A673 (cell line): Measurements from ENCODE around the gene FRY. TPM values are rescaled to one million over a fixed set of nuclear protein-coding genes. Genes with fewer than 3 reads are reported as not detected.

ENCODE experiments used
- BruUV-seq: library from RNA; stranded (reverse); fragments of 400-500 nt; replicated peaks from 2 replicates; lab custom pipeline; 2021; lab: Mats Ljungman, UMichigan
- CTCF ChIA-PET: fragments of 300-600 bp; sonication (Branson Sonifier 250); formaldehyde crosslinking; loops from one replicate; lab custom pipeline; 2022; ENCODE audit warnings: antibody characterized with exemption; lab: Charles Lee
- POLR2A ChIA-PET: fragments of 300-600 bp; sonication (Branson Sonifier 250); formaldehyde crosslinking; loops from one replicate; lab custom pipeline; 2022; ENCODE audit warnings: antibody characterized with exemption; ENCODE audit not compliant: low non-redundant PET; lab: Charles Lee
- DNase-seq: peaks from one replicate; pipeline ENCODE4 v3.0.0-alpha.2; 2015; ENCODE audit warnings: low spot score
- H3K27ac ChIP-seq: fragments of 200-600 bp; sonication (generic); 2 replicates; pipeline ENCODE4 v1.5.1; 2016; ENCODE audit warnings: mixed run types, low read depth, mild to moderate bottlenecking, mixed read lengths, antibody characterized with exemption, low read length; ENCODE audit not compliant: poor library complexity, severe bottlenecking
- H3K27me3 ChIP-seq: fragments of 200-600 bp; sonication (generic); replicated peaks from 2 replicates; pipeline ENCODE4 v1.6.1; 2017; ENCODE audit warnings: mixed run types, low read depth, mild to moderate bottlenecking, mixed read lengths, antibody characterized with exemption, low read length; ENCODE audit not compliant: insufficient read depth, poor library complexity
- H3K36me3 ChIP-seq: fragments of 200-600 bp; sonication (generic); 2 replicates; pipeline ENCODE4 v1.6.1; 2016; ENCODE audit warnings: mixed run types, mild to moderate bottlenecking, mixed read lengths, antibody characterized with exemption, low read length; ENCODE audit not compliant: insufficient read depth, poor library complexity, severe bottlenecking
- H3K4me1 ChIP-seq: fragments of 200-600 bp; sonication (generic); 2 replicates; pipeline ENCODE4 v1.6.1; 2017; ENCODE audit warnings: mixed run types, mild to moderate bottlenecking, mixed read lengths, antibody characterized with exemption, low read length; ENCODE audit not compliant: insufficient read depth, poor library complexity, severe bottlenecking
- H3K4me3 ChIP-seq: fragments of 200-600 bp; sonication (generic); 2 replicates; pipeline ENCODE4 v1.5.1; 2016; ENCODE audit warnings: low read depth, mixed run types, mild to moderate bottlenecking, mixed read lengths, low read length; ENCODE audit not compliant: poor library complexity, severe bottlenecking
- H3K9me3 ChIP-seq: fragments of 200-600 bp; sonication (generic); 2 replicates; pipeline ENCODE4 v1.6.1; 2016; ENCODE audit warnings: mixed run types, low read depth, mild to moderate bottlenecking, mixed read lengths, antibody characterized with exemption, low read length; ENCODE audit not compliant: poor library complexity, severe bottlenecking
- EZH2 ChIP-seq: fragments of 200-600 bp; sonication (generic); IDR thresholded peaks from 2 replicates; pipeline ENCODE4 v1.6.1; 2017; ENCODE audit warnings: borderline replicate concordance, low read depth, mild to moderate bottlenecking, mixed read lengths, antibody characterized with exemption, low read length; ENCODE audit not compliant: poor library complexity, severe bottlenecking
- intact Hi-C: fragments of 100-400 bp; cut with micrococcal nuclease; formaldehyde crosslinking; loops from one replicate; pipeline ENCODE4 v1.10.0; 2022; ENCODE audit not compliant: unreplicated experiment
- total RNA-seq: library from RNA; stranded (reverse); gene quantifications from 2 replicates; pipeline ENCODE4 v1.2.3, GENCODE V29; 2021
- TF ChIP-seq, protein P1 (sequence below): fragments of 300-800, 200-600 bp; sonication (generic); conservative IDR thresholded peaks from 2 replicates; pipeline ENCODE4 v1.5.1; 2017; ENCODE audit warnings: low read depth, mild to moderate bottlenecking, antibody characterized with exemption, low read length, moderate library complexity, mixed read lengths

FRY gene
- total RNA-seq, 1 experiment from 2014 or later: 0.58 TPM

DNA sequence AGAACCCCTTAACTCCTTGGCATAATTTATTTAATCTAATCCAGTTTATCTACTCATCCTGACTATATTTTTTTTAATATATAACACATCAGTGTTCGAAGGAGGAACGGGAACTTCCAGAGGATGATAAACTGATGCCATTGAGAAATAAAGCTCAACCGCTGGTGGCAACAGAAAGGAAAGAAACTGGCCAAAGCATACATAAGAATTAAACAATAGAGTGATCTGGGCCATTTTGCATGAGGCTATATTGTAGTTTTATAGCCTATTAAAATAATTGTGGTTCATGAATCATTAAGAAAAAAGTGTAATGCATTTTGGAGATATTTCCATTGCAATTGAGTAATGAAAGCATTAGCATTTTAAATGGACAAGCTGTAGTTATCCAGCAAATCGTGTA, 94.2 kb downstream of the FRY start:
- no peaks in the 10 kb centered on the region for H3K36me3 ChIP-seq
- H3K27me3 ChIP-seq: no peaks in the 10 kb centered on the region
- DNase-seq: no peak
- ChIA-PET CTCF (no interaction called here), POLR2A (no interaction called here)
- no peak overlapping the region for H3K27ac ChIP-seq
- intact Hi-C loops: no loop called here
- TF ChIP-seq, protein P1, sequence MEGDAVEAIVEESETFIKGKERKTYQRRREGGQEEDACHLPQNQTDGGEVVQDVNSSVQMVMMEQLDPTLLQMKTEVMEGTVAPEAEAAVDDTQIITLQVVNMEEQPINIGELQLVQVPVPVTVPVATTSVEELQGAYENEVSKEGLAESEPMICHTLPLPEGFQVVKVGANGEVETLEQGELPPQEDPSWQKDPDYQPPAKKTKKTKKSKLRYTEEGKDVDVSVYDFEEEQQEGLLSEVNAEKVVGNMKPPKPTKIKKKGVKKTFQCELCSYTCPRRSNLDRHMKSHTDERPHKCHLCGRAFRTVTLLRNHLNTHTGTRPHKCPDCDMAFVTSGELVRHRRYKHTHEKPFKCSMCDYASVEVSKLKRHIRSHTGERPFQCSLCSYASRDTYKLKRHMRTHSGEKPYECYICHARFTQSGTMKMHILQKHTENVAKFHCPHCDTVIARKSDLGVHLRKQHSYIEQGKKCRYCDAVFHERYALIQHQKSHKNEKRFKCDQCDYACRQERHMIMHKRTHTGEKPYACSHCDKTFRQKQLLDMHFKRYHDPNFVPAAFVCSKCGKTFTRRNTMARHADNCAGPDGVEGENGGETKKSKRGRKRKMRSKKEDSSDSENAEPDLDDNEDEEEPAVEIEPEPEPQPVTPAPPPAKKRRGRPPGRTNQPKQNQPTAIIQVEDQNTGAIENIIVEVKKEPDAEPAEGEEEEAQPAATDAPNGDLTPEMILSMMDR: no peak
- no peak for TF ChIP-seq EZH2
- H3K4me1 ChIP-seq: no peaks in the 10 kb centered on the region
- BruUV-seq: no TSS peak
- no peaks in the 10 kb centered on the region for H3K9me3 ChIP-seq
- no peak overlapping the region for H3K4me3 ChIP-seq

DNA sequence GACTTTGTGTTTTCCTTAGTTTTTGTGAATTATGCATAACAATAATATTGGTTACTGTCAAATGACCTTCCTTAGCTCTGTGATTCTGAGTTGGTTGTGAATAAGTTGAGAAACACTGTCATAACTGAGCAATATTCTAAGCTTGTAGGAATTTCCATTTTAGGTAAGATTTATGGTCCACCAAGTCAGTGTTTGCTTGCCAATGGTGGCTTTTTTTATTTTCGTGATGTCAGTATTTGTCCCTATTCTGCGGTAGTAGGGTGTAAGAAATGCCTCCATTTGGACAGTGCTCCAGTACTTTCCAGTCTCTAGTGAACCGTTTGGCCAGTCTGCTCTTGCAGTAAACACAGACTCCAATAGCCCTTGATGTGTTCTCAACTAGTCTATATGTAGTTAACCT, 94.7 kb downstream of the FRY start:
- BruUV-seq: no TSS peak
- H3K27ac ChIP-seq: no peak overlapping the region
- no peaks in the 10 kb centered on the region for H3K9me3 ChIP-seq
- no peaks in the 10 kb centered on the region for H3K27me3 ChIP-seq
- no peak overlapping the region for H3K4me3 ChIP-seq
- ChIA-PET POLR2A (no interaction called here), CTCF (no interaction called here)
- no peaks in the 10 kb centered on the region for H3K4me1 ChIP-seq
- no peak for TF ChIP-seq EZH2
- TF ChIP-seq, protein P1: no peak
- intact Hi-C loops: no loop called here
- no peak for DNase-seq
- no peaks in the 10 kb centered on the region for H3K36me3 ChIP-seq

DNA sequence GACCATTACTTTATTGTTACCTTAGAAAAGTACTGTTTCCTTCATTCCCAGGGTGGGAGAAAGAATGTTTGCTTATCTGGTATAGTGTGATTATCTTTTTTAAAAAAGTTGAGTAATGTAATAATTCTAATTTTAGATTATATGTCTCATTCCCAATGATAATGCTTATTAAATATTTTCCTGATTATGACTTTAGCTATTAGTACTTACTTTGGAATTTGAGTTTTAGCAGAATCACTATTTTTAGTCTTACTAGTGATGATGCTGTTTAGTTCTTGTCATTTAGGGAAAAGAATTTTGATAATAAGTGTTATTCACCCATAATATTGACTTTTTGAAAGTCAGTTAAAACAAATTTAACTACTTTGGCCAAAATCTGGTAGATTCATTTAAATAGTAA, 95.2 kb downstream of the FRY start:
- Histone ChIP-seq H3K27ac (no peak overlapping the region), H3K27me3 (no peaks in the 10 kb centered on the region), H3K9me3 (no peaks in the 10 kb centered on the region), H3K4me1 (no peaks in the 10 kb centered on the region), H3K36me3 (no peaks in the 10 kb centered on the region), H3K4me3 (no peak overlapping the region)
- no peak for TF ChIP-seq EZH2
- TF ChIP-seq, protein P1: no peak
- no TSS peak for BruUV-seq
- intact Hi-C loops: no loop called here
- POLR2A ChIA-PET: no interaction called here
- CTCF ChIA-PET: no interaction called here
- DNase-seq: no peak
